K562 (cell line): ENCODE results near the gene CNOT1. TPM values are rescaled to one million over a fixed set of nuclear protein-coding genes. Genes with fewer than 3 reads are reported as not detected.

Experiments used
- ADNP ChIP-seq: fragments of 200-800 bp; sonication (Bioruptor generic); IDR thresholded peaks from 2 replicates; pipeline ENCODE4 v1.6.1; 2016; ENCODE audit warnings: missing genetic modification characterization, missing compliant biosample characterization
- ARID1B ChIP-seq: fragments of 450-650 bp; IDR thresholded peaks from 2 replicates; pipeline ENCODE4 v1.6.1; 2016; ENCODE audit warnings: antibody characterized with exemption, mild to moderate bottlenecking, inconsistent platforms
- ARNT ChIP-seq, 2 experiments: fragments of 450-650 bp; IDR thresholded peaks; 2 replicates each; pipeline ENCODE4 v1.6.1; 2016; ENCODE audit warnings: mild to moderate bottlenecking in 1 of 2
- ASH1L ChIP-seq: fragments of 450-650 bp; IDR thresholded peaks from 2 replicates; pipeline ENCODE4 v1.6.1; 2018; ENCODE audit warnings: borderline replicate concordance, mild to moderate bottlenecking, low read depth; ENCODE audit not compliant: partially characterized antibody
- CXXC5 ChIP-seq: fragments of 250-450 bp; sonication (Bioruptor Pico); IDR thresholded peaks from 2 replicates; pipeline ENCODE4 v1.8.0; 2022; ENCODE audit warnings: inconsistent platforms, mild to moderate bottlenecking, moderate library complexity
- HNRNPK ChIP-seq: fragments of 200-400 bp; formaldehyde crosslinking; IDR thresholded peaks from one replicate; pipeline ENCODE4 v1.6.1; 2018; ENCODE audit warnings: mild to moderate bottlenecking, low read depth, low read length; ENCODE audit not compliant: poor library complexity, severe bottlenecking
- MIER1 ChIP-seq: fragments of 450-650 bp; IDR thresholded peaks from 2 replicates; pipeline ENCODE4 v1.6.1; 2016; ENCODE audit warnings: antibody characterized with exemption, mild to moderate bottlenecking, low read depth
- NBN ChIP-seq: fragments of 450-650 bp; IDR thresholded peaks from 2 replicates; pipeline ENCODE4 v1.6.1; 2016; ENCODE audit warnings: low read depth, mild to moderate bottlenecking
- NONO ChIP-seq, 2 experiments: fragments of 200-400 bp in 1 of 2; fragments of 450-650 bp in 1 of 2; formaldehyde crosslinking in 1 of 2; IDR thresholded peaks; 2 replicates each; pipeline ENCODE4 v1.6.1; 2017; ENCODE audit warnings: low read depth in 2 of 2, mild to moderate bottlenecking in 2 of 2, moderate library complexity in 2 of 2, low read length in 1 of 2
- PKNOX1 ChIP-seq: fragments of 450-650 bp; IDR thresholded peaks from 2 replicates; pipeline ENCODE4 v1.6.1; 2016
- PYGO2 ChIP-seq: fragments of 450-650 bp; IDR thresholded peaks from 2 replicates; pipeline ENCODE4 v1.6.1; 2016; ENCODE audit warnings: mild to moderate bottlenecking, missing genetic modification characterization, moderate library complexity, missing compliant biosample characterization
- RBM22 ChIP-seq: fragments of 200-400 bp; formaldehyde crosslinking; IDR thresholded peaks from 2 replicates; pipeline ENCODE4 v1.6.1; 2018; ENCODE audit warnings: low read length, low read depth; ENCODE audit not compliant: poor library complexity, severe bottlenecking
- SRSF3 ChIP-seq: fragments of 200-400 bp; formaldehyde crosslinking; IDR thresholded peaks from 2 replicates; pipeline ENCODE4 v1.6.1; 2016; ENCODE audit warnings: mild to moderate bottlenecking, low read length, moderate library complexity; ENCODE audit not compliant: insufficient read depth
- TAF7 ChIP-seq: fragments of 450-650 bp; IDR thresholded peaks from 2 replicates; pipeline ENCODE4 v1.6.1; 2016; ENCODE audit warnings: missing genetic modification characterization, missing compliant biosample characterization
- TCF7 ChIP-seq: sonication (generic); IDR thresholded peaks from 2 replicates; pipeline ENCODE4 v1.6.1; 2016; ENCODE audit warnings: antibody characterized with exemption, borderline replicate concordance
- TRIM28 ChIP-seq: fragments of 450-650 bp; IDR thresholded peaks from 2 replicates; pipeline ENCODE4 v1.6.1; 2017
- ZBTB26 ChIP-seq: fragments of 450-650 bp; formaldehyde crosslinking; IDR thresholded peaks from 2 replicates; pipeline ENCODE4 v1.4.0; 2022; ENCODE audit warnings: missing genetic modification characterization
- ZNF253 ChIP-seq: fragments of 250-450 bp; sonication (Bioruptor Pico); conservative IDR thresholded peaks from 2 replicates; pipeline ENCODE4 v1.6.1; 2021; ENCODE audit warnings: mild to moderate bottlenecking
- ZNF395 ChIP-seq: fragments of 200-800 bp; sonication (Bioruptor generic); IDR thresholded peaks from 2 replicates; pipeline ENCODE4 v1.6.1; 2017; ENCODE audit warnings: missing genetic modification characterization, missing compliant biosample characterization
- ZNF445 ChIP-seq: fragments of 250-450 bp; sonication (Bioruptor Pico); IDR thresholded peaks from 2 replicates; pipeline ENCODE4 v1.4.0; 2020; ENCODE audit warnings: low read depth, mild to moderate bottlenecking, moderate library complexity
- ZNF512 ChIP-seq: IDR thresholded peaks from 2 replicates; pipeline ENCODE4 v1.6.1; 2016; ENCODE audit warnings: missing genetic modification characterization, missing compliant biosample characterization
- ZNF77 ChIP-seq: fragments of 250-450 bp; sonication (Bioruptor Pico); IDR thresholded peaks from 2 replicates; pipeline ENCODE4 v1.5.0; 2020
- polyA plus RNA-seq, 8 experiments: library from polyadenylated mRNA; depleted of rRNA in 4 of 8; stranded (reverse) in 5 of 8; unstranded in 3 of 8; fragments of >200 nt; fragmentation: Nextera tagmentation in 2 of 8; fragmentation: Illumina TruSeq in 1 of 8; extraction: Ambion mirVana in 2 of 8; extraction: Trizol in 1 of 8; gene quantifications; 2 replicates each; pipeline versions ENCODE4 v1.2.1 to v1.2.3, GENCODE V29; 2011 to 2014; ENCODE audit warnings: inconsistent platforms in 1 of 8, missing spikeins in 1 of 8
- total RNA-seq, 7 experiments: library from RNA; depleted of rRNA in 6 of 7; stranded (reverse); fragments of >200 nt in 6 of 7; fragmentation: Illumina TruSeq in 2 of 7; extraction: Trizol in 2 of 7; gene quantifications; 2 replicates each; pipeline versions ENCODE4 v1.2.1 to v1.2.3, GENCODE V29; 2011 to 2021; ENCODE audit warnings: low replicate concordance in 1 of 7
- TF ChIP-seq, protein P1 (sequence below): sonication (generic); formaldehyde crosslinking; IDR thresholded peaks from 2 replicates; pipeline ENCODE4 v1.8.1; 2023; ENCODE audit warnings: mild to moderate bottlenecking, missing genetic modification reagents

Gene CNOT1
- total and polyA plus RNA-seq, 9 of the 15 experiments (the other 6 are each of a cell fraction or from before 2014, with no cell fraction given) = 110 to 270 (median 220) TPM

GRCh38 chr16:58494981-58495520, 134.6 kb downstream of the CNOT1 start (continued):
- TF ChIP-seq, protein P1, sequence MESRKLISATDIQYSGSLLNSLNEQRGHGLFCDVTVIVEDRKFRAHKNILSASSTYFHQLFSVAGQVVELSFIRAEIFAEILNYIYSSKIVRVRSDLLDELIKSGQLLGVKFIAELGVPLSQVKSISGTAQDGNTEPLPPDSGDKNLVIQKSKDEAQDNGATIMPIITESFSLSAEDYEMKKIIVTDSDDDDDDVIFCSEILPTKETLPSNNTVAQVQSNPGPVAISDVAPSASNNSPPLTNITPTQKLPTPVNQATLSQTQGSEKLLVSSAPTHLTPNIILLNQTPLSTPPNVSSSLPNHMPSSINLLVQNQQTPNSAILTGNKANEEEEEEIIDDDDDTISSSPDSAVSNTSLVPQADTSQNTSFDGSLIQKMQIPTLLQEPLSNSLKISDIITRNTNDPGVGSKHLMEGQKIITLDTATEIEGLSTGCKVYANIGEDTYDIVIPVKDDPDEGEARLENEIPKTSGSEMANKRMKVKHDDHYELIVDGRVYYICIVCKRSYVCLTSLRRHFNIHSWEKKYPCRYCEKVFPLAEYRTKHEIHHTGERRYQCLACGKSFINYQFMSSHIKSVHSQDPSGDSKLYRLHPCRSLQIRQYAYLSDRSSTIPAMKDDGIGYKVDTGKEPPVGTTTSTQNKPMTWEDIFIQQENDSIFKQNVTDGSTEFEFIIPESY = no peak
- TF ChIP-seq TCF7 (no peak), HNRNPK (no peak), SRSF3 (no peak), NONO (IDR thresholded peaks at IDR 0.05; ENCODE audit: low read depth in 2 of 2, low read length in 1 of 2) (no peak), ARNT (IDR thresholded peaks at IDR 0.05) (no peak), ZNF253 (no peak), PKNOX1 (peak; percentile 64), CXXC5 (no peak), TAF7 (no peak), PYGO2 (tag) (no peak), ZNF395 (CRISPR knock-in tag) (no peak), ZNF77 (CRISPR knock-in tag) (no peak), NBN (no peak), TRIM28 (no peak), ADNP (tag) (no peak), RBM22 (no peak), ZNF445 (no peak), ZBTB26 (CRISPR knock-in tag) (no peak), ZNF512 (tag) (no peak), ARID1B (no peak), MIER1 (no peak), ASH1L (no peak)
